CD14-positive monocyte (primary cell): Measurements from ENCODE around the gene OPA1. TPM values are rescaled to one million over a fixed set of nuclear protein-coding genes. Genes with fewer than 3 reads are reported as not detected.

Experiments used
- DNase-seq, 3 donors: peaks; one replicate each; pipeline ENCODE4 v3.0.0-alpha.2; 2011 to 2022
- H2AFZ ChIP-seq: 2 replicates; pipeline ENCODE4 v1.6.0; 2012; ENCODE audit warnings: mild to moderate bottlenecking, low read depth, low read length, inconsistent platforms; ENCODE audit not compliant: insufficient read depth, poor library complexity, severe bottlenecking
- H3K27ac ChIP-seq, 2 donors: 1 replicate in 1 of 2; 2 replicates in 1 of 2; pipeline ENCODE4 v1.5.1; 2012 to 2013; ENCODE audit warnings: low read length in 2 of 2, control low read depth in 1 of 2, inconsistent platforms in 1 of 2, low read depth in 1 of 2, mild to moderate bottlenecking in 1 of 2
- H3K27me3 ChIP-seq, 2 donors: one replicate each; pipeline versions ENCODE4 v1.6.0 to v1.6.1; 2011 to 2013; ENCODE audit warnings: low read length in 2 of 2; ENCODE audit not compliant: control insufficient read depth in 2 of 2, insufficient read depth in 2 of 2
- H3K36me3 ChIP-seq, 2 donors: replicated peaks in 1 of 2; 1 replicate in 1 of 2; 2 replicates in 1 of 2; pipeline versions ENCODE4 v1.5.1 to v1.6.1; 2012 to 2013; ENCODE audit warnings: low read length in 2 of 2, control low read depth in 1 of 2, inconsistent platforms in 1 of 2, mild to moderate bottlenecking in 1 of 2; ENCODE audit not compliant: insufficient read depth in 2 of 2, control insufficient read depth in 1 of 2
- H3K4me1 ChIP-seq, 2 donors: 1 replicate in 1 of 2; 2 replicates in 1 of 2; pipeline versions ENCODE4 v1.5.1 to v1.6.1; 2012 to 2013; ENCODE audit warnings: low read length in 2 of 2, control low read depth in 1 of 2, inconsistent platforms in 1 of 2, mild to moderate bottlenecking in 1 of 2, moderate library complexity in 1 of 2; ENCODE audit not compliant: insufficient read depth in 2 of 2, control insufficient read depth in 1 of 2
- H3K4me2 ChIP-seq: replicated peaks from 2 replicates; pipeline ENCODE3; 2012; ENCODE audit warnings: low read length, moderate library complexity, mild to moderate bottlenecking; ENCODE audit not compliant: poor library complexity, severe bottlenecking; ENCODE audit errors: extremely low read depth
- H3K4me3 ChIP-seq, 3 experiments: fragments of 200-600 bp in 1 of 3; sonication (generic) in 1 of 3; replicated peaks in 1 of 3; 1 replicate in 2 of 3; 2 replicates in 1 of 3; pipeline ENCODE4 v1.5.1; 2011 to 2013; ENCODE audit warnings: low read length in 3 of 3, mild to moderate bottlenecking in 3 of 3, control low read depth in 2 of 3, low read depth in 2 of 3, inconsistent platforms in 1 of 3, moderate library complexity in 1 of 3
- H3K79me2 ChIP-seq: 2 replicates; pipeline ENCODE4 v1.6.0; 2012; ENCODE audit warnings: mild to moderate bottlenecking, control low read depth, inconsistent platforms, low read length, moderate library complexity; ENCODE audit not compliant: insufficient read depth
- H3K9ac ChIP-seq: 2 replicates; pipeline ENCODE4 v1.6.0; 2017; ENCODE audit warnings: low read length, mild to moderate bottlenecking; ENCODE audit not compliant: insufficient read depth, poor library complexity, severe bottlenecking
- H3K9me3 ChIP-seq, 2 donors: replicated peaks in 1 of 2; 1 replicate in 1 of 2; 2 replicates in 1 of 2; pipeline versions ENCODE4 v1.5.1 to v1.6.1; 2012 to 2013; ENCODE audit warnings: low read length in 2 of 2, control low read depth in 1 of 2; ENCODE audit not compliant: control insufficient read depth in 1 of 2, insufficient read depth in 1 of 2
- H4K20me1 ChIP-seq: 2 replicates; pipeline ENCODE4 v1.6.0; 2012; ENCODE audit warnings: mild to moderate bottlenecking, low read length, control low read depth, moderate library complexity; ENCODE audit not compliant: insufficient read depth
- H3K27ac Mint-ChIP-seq, 7 donors: one replicate each; pipeline ENCODE4 v1.8.0; 2020; ENCODE audit warnings: mild to moderate bottlenecking in 7 of 7, mixed read lengths in 7 of 7, moderate library complexity in 6 of 7, inconsistent platforms in 2 of 7
- H3K27me3 Mint-ChIP-seq, 3 donors: one replicate each; pipeline ENCODE4 v1.8.0; 2021 to 2022; ENCODE audit warnings: low read depth in 3 of 3, mild to moderate bottlenecking in 3 of 3, mixed read lengths in 3 of 3, moderate library complexity in 3 of 3, inconsistent platforms in 1 of 3
- H3K36me3 Mint-ChIP-seq, 2 donors: one replicate each; pipeline ENCODE4 v1.8.0; 2020; ENCODE audit warnings: mixed read lengths in 2 of 2, inconsistent platforms in 1 of 2, mild to moderate bottlenecking in 1 of 2
- H3K4me1 Mint-ChIP-seq: one replicate; pipeline ENCODE4 v1.8.0; 2020; ENCODE audit warnings: mild to moderate bottlenecking, mixed read lengths
- H3K4me3 Mint-ChIP-seq, 2 donors: one replicate each; pipeline ENCODE4 v1.8.0; 2020; ENCODE audit warnings: mild to moderate bottlenecking in 2 of 2, mixed read lengths in 2 of 2, moderate library complexity in 1 of 2
- H3K9me3 Mint-ChIP-seq, 7 donors: one replicate each; pipeline ENCODE4 v1.8.0; 2020 to 2022; ENCODE audit warnings: mixed read lengths in 7 of 7, mild to moderate bottlenecking in 6 of 7, moderate library complexity in 6 of 7, inconsistent platforms in 2 of 7
- WGBS: methylation state at CpG from one replicate; pipeline ENCODE4 v1.1.5; 2013; ENCODE audit warnings: missing lambda C conversion rate; ENCODE audit not compliant: insufficient coverage; 5-methylcytosine and 5-hydroxymethylcytosine counted together
- intact Hi-C, 2 donors: fragments of 100-400 bp; cut with micrococcal nuclease; formaldehyde crosslinking; loops; one replicate each; pipeline versions ENCODE4 v1.15.0 to v1.15.1; 2023
- polyA plus RNA-seq, 3 donors: library from polyadenylated mRNA; depleted of rRNA in 1 of 3; unstranded in 2 of 3; stranded (reverse) in 1 of 3; fragments of 300-500 nt in 2 of 3; fragments of >200 nt in 1 of 3; fragmentation: Illumina TruSeq in 2 of 3; gene quantifications; 1 replicate in 2 of 3; 2 replicates in 1 of 3; pipeline ENCODE4 v1.2.3, GENCODE V29; 2012 to 2021
- TF ChIP-seq, protein P1 (sequence below): fragments of 200-600 bp; IDR thresholded peaks from one replicate; pipeline ENCODE4 v1.8.0; 2022; ENCODE audit warnings: antibody characterized with exemption, mild to moderate bottlenecking

OPA1 gene
- polyA plus RNA-seq, 3 donors: 15.4 to 26.5 (median 18.1) TPM

DNA sequence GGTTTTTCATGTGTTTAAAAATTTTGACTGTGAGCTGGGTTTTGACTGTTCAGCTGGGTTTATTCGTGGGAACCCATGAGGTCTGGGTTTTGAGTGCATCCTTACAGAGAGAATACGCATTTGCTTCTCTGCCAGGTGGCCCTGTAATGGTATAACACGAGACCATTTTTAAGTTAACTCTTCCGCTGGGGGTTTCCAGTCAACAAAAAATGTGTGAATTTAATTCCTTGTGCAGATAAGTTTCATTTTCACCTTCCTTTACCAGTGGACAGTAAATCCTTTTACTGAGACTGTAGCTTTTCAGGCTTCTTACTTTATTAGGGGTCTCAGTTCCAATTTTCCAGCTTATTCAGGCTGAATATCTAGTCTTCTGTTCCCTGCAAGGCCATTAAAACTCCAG is 149.6 kb downstream of the OPA1 start:
- H3K4me3 Mint-ChIP-seq: no peak overlapping the region
- no peak overlapping the region for H3K9ac ChIP-seq

DNA sequence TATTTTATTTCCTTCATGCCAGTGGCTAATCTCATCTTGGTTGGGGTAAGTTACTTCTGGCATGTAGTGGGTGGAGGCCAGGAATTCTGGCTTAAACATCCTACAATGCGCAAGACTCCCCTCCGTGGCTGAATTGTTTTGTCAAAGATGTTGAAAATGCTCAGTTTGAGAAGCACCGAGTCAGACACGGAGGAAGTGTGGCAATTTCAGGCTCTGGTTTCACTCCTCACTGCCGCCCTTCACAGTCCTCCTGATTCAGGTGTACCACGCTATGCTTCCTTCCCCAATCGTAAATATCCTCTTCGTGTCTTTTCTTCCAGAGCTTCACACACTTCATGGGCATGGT is 150.7 kb downstream of the OPA1 start:
- Mint-ChIP-seq H3K4me3 (peak overlapping the region in 1 of 2 donors; percentile 72), H3K4me1 (peaks cover 7% of the 10 kb centered on the region), H3K27me3 (peaks cover 4 to 7% (median 4%) of the 10 kb centered on the region in 3 donors), H3K9me3 (peaks cover 0 to under 1% (median 0%) of the 10 kb centered on the region in 7 donors), H3K36me3 (no peaks in the 10 kb centered on the region), H3K27ac (no peak overlapping the region)
- no peaks in the 10 kb centered on the region for H3K9me3 ChIP-seq
- H3K27ac ChIP-seq: no peak overlapping the region
- H3K4me3 ChIP-seq: no peak overlapping the region
- TF ChIP-seq, protein P1, sequence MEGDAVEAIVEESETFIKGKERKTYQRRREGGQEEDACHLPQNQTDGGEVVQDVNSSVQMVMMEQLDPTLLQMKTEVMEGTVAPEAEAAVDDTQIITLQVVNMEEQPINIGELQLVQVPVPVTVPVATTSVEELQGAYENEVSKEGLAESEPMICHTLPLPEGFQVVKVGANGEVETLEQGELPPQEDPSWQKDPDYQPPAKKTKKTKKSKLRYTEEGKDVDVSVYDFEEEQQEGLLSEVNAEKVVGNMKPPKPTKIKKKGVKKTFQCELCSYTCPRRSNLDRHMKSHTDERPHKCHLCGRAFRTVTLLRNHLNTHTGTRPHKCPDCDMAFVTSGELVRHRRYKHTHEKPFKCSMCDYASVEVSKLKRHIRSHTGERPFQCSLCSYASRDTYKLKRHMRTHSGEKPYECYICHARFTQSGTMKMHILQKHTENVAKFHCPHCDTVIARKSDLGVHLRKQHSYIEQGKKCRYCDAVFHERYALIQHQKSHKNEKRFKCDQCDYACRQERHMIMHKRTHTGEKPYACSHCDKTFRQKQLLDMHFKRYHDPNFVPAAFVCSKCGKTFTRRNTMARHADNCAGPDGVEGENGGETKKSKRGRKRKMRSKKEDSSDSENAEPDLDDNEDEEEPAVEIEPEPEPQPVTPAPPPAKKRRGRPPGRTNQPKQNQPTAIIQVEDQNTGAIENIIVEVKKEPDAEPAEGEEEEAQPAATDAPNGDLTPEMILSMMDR: no peak
- no peaks in the 10 kb centered on the region for H3K27me3 ChIP-seq
- no peaks in the 10 kb centered on the region for H3K36me3 ChIP-seq
- H4K20me1 ChIP-seq: no peaks in the 10 kb centered on the region
- H3K9ac ChIP-seq: no peak overlapping the region
- no peak for DNase-seq
- no peak overlapping the region for H2AFZ ChIP-seq
- no peaks in the 10 kb centered on the region for H3K79me2 ChIP-seq
- no peak overlapping the region for H3K4me2 ChIP-seq
- intact Hi-C loops: no loop called here
- peaks cover 5% of the 10 kb centered on the region in 2 donors for H3K4me1 ChIP-seq
- WGBS: 0% methylated on average over 4 of the region's 8 CpGs

More for the DNA sequence above, 149.6 kb downstream of the OPA1 start:
- H3K36me3 Mint-ChIP-seq: no peaks in the 10 kb centered on the region
- H3K4me1 Mint-ChIP-seq: peaks cover 7% of the 10 kb centered on the region
- Histone ChIP-seq H3K27ac (no peak overlapping the region), H3K27me3 (no peaks in the 10 kb centered on the region), H4K20me1 (no peaks in the 10 kb centered on the region), H3K9me3 (no peaks in the 10 kb centered on the region), H3K79me2 (no peaks in the 10 kb centered on the region), H3K4me3 (no peak overlapping the region), H3K36me3 (no peaks in the 10 kb centered on the region), H3K4me2 (no peak overlapping the region), H3K4me1 (peaks cover 5% of the 10 kb centered on the region in 2 donors), H2AFZ (no peak overlapping the region)
- no peaks in the 10 kb centered on the region for H3K9me3 Mint-ChIP-seq
- WGBS: 97% methylated on average over 3 of the region's 4 CpGs
- H3K27ac Mint-ChIP-seq: no peak overlapping the region
- TF ChIP-seq, protein P1: no peak
- peaks cover 4 to 7% (median 4%) of the 10 kb centered on the region in 3 donors for H3K27me3 Mint-ChIP-seq
- no peak for DNase-seq
- intact Hi-C loops: no loop called here
